Measurements from ENCODE around the gene CCR8.

GRCh38 chr3:39343760-39344159 lies 14.3 kb downstream of the CCR8 start:
- TF ChIP-seq CTCF (conservative IDR thresholded peaks at IDR 0.05 in 1 of 2, IDR thresholded peaks at IDR 0.05 in 1 of 2; ENCODE audit: low read depth in 1 of 2, low read length in 2 of 2) (no peak), EZH2 (IDR thresholded peaks at IDR 0.05; ENCODE audit: low read length, missing control alignments) (no peak)

Data from fibroblast of lung (primary cell).